ENCODE measurements around the gene NOTCH2.

DNA sequence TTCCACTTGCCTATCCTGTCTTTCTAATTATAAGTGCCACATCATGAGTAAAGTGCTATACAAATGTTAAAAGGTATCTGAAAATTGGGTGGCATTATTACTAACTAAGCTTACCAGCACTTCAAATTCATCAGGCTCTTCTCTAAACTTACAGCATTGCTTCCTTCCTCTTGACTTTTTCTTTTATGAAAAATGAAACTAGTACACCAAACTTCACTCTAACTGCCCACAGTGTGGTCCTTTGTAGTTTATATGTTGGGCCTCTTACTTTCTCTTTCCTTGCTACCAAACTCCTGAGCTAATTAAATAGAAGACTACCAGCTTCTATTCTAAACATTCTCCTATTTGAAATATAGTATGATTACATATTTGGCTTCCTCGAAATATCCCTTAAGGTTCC lies 81.8 kb downstream of the NOTCH2 start:
- TF ChIP-seq, protein P1, sequence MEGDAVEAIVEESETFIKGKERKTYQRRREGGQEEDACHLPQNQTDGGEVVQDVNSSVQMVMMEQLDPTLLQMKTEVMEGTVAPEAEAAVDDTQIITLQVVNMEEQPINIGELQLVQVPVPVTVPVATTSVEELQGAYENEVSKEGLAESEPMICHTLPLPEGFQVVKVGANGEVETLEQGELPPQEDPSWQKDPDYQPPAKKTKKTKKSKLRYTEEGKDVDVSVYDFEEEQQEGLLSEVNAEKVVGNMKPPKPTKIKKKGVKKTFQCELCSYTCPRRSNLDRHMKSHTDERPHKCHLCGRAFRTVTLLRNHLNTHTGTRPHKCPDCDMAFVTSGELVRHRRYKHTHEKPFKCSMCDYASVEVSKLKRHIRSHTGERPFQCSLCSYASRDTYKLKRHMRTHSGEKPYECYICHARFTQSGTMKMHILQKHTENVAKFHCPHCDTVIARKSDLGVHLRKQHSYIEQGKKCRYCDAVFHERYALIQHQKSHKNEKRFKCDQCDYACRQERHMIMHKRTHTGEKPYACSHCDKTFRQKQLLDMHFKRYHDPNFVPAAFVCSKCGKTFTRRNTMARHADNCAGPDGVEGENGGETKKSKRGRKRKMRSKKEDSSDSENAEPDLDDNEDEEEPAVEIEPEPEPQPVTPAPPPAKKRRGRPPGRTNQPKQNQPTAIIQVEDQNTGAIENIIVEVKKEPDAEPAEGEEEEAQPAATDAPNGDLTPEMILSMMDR (IDR thresholded peaks at IDR 0.05) = no peak
- no peak for TF ChIP-seq POLR2A (IDR thresholded peaks at IDR 0.05)

Measured in adrenal gland (tissue), 5 donors.